Esophagus muscularis mucosa (tissue), 4 donors: Measurements from ENCODE around the gene MKKS.

Experiments
- EP300 ChIP-seq: sonication (generic); formaldehyde crosslinking; IDR thresholded peaks from one replicate; pipeline ENCODE4 v1.6.1; 2017; ENCODE audit warnings: antibody characterized with exemption
- POLR2A ChIP-seq: fragments of 450-650 bp; IDR thresholded peaks from one replicate; pipeline ENCODE4 v1.6.1; 2017; ENCODE audit warnings: antibody characterized with exemption, moderate library complexity, mild to moderate bottlenecking, low read depth
- POLR2AphosphoS5 ChIP-seq, 2 donors: sonication (generic); formaldehyde crosslinking; IDR thresholded peaks; one replicate each; pipeline ENCODE4 v1.6.1; 2017; ENCODE audit warnings: antibody characterized with exemption in 2 of 2
- TF ChIP-seq, protein P1 (sequence below), 3 experiments: fragments of 200-600 bp in 2 of 3; fragments of 450-650 bp in 1 of 3; sonication (generic) in 2 of 3; IDR thresholded peaks; one replicate each; pipeline ENCODE4 v1.5.1; 2017 to 2019; ENCODE audit warnings: antibody characterized with exemption in 3 of 3, mild to moderate bottlenecking in 2 of 3, moderate library complexity in 1 of 3

DNA sequence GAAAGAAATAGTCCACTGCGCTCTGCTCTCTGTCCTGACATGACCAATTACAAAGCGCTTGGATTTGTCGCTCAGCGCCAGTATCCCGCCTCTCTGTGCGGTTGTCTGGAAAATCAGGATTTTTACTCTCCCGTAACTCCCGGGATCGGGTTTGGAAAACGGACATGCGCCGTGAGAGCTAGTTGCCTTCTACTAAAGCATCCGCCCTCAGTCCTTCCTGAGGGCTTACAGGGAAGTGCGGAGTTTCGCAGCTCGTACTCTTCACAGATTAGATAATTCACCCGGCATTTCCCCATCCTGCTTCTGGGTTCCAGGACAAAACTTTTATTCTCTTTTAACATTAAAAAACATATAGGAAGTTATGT, 427 bp upstream of the MKKS start:
- TF ChIP-seq POLR2A (peak; percentile 88), POLR2AphosphoS5 (IDR thresholded peaks at IDR 0.05) (peak; percentile 92 to 99), EP300 (no peak)
- TF ChIP-seq, protein P1, sequence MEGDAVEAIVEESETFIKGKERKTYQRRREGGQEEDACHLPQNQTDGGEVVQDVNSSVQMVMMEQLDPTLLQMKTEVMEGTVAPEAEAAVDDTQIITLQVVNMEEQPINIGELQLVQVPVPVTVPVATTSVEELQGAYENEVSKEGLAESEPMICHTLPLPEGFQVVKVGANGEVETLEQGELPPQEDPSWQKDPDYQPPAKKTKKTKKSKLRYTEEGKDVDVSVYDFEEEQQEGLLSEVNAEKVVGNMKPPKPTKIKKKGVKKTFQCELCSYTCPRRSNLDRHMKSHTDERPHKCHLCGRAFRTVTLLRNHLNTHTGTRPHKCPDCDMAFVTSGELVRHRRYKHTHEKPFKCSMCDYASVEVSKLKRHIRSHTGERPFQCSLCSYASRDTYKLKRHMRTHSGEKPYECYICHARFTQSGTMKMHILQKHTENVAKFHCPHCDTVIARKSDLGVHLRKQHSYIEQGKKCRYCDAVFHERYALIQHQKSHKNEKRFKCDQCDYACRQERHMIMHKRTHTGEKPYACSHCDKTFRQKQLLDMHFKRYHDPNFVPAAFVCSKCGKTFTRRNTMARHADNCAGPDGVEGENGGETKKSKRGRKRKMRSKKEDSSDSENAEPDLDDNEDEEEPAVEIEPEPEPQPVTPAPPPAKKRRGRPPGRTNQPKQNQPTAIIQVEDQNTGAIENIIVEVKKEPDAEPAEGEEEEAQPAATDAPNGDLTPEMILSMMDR (IDR thresholded peaks at IDR 0.05), result no peak
